OCI-LY3 (cell line): Measurements from ENCODE around the gene ASXL3.

Experiments
- H2AFZ ChIP-seq: fragments of 200-600, 300-600 bp; shearing (Covaris generic); 2 replicates; pipeline ENCODE4 v1.6.0; 2014; ENCODE audit warnings: antibody characterized with exemption, low read depth, low read length
- H3K27ac ChIP-seq: fragments of 200-600, 300-600 bp; sonication (generic); 2 replicates; pipeline ENCODE4 v1.5.1; 2014; ENCODE audit warnings: mild to moderate bottlenecking, low read length, moderate library complexity, mixed read lengths
- H3K27me3 ChIP-seq: fragments of 200-600, 300-600 bp; sonication (generic); 2 replicates; pipeline ENCODE4 v1.6.1; 2014; ENCODE audit warnings: low read depth, low read length, mixed read lengths
- H3K36me3 ChIP-seq: fragments of 200-600, 300-600 bp; sonication (generic); replicated peaks from 2 replicates; pipeline ENCODE3; 2014; ENCODE audit warnings: low read depth, low read length, mixed read lengths
- H3K4me1 ChIP-seq: fragments of 300-600, 200-600 bp; sonication (generic); 2 replicates; pipeline ENCODE4 v1.6.1; 2014; ENCODE audit warnings: low read length, mixed read lengths
- H3K4me2 ChIP-seq: fragments of 200-600, 300-600 bp; sonication (generic); 2 replicates; pipeline ENCODE4 v1.6.1; 2014; ENCODE audit warnings: low read length, mixed read lengths
- H3K4me3 ChIP-seq: fragments of 300-600, 200-600 bp; sonication (generic); 2 replicates; pipeline ENCODE4 v1.5.1; 2014; ENCODE audit warnings: antibody characterized with exemption, mild to moderate bottlenecking, low read length, moderate library complexity
- H3K79me2 ChIP-seq: fragments of 300-600, 200-600 bp; shearing (Covaris generic); 2 replicates; pipeline ENCODE4 v1.6.1; 2014; ENCODE audit warnings: mild to moderate bottlenecking, low read length, mixed read lengths
- H3K9ac ChIP-seq: fragments of 300-600, 200-600 bp; shearing (Covaris generic); 2 replicates; pipeline ENCODE4 v1.6.0; 2014; ENCODE audit warnings: mild to moderate bottlenecking, low read length, moderate library complexity
- H3K9me3 ChIP-seq: fragments of 200-600, 300-600 bp; shearing (Covaris generic); 2 replicates; pipeline ENCODE4 v1.6.1; 2014; ENCODE audit warnings: low read length, mixed read lengths; ENCODE audit not compliant: insufficient read depth
- H4K20me1 ChIP-seq: fragments of 200-600, 300-600 bp; sonication (generic); 2 replicates; pipeline ENCODE4 v1.6.1; 2016; ENCODE audit warnings: low read length, mixed read lengths; ENCODE audit not compliant: insufficient read depth
- CTCF ChIP-seq: fragments of 200-600, 300-600 bp; sonication (generic); IDR thresholded peaks from 2 replicates; pipeline ENCODE4 v1.5.1; 2014; ENCODE audit warnings: antibody characterized with exemption, low read length, low read depth
- EZH2phosphoT487 ChIP-seq: fragments of 200-600 bp; shearing (Covaris generic); IDR thresholded peaks from 2 replicates; pipeline ENCODE4 v1.6.1; 2018; ENCODE audit warnings: antibody characterized with exemption, mixed run types, low read depth

The ASXL3 gene

GRCh38 chr18:33540392-33540791, 37.6 kb upstream of the ASXL3 start:
- Histone ChIP-seq H3K9me3 (no peaks in the 10 kb centered on the region), H3K4me3 (no peak overlapping the region), H3K4me1 (no peaks in the 10 kb centered on the region), H3K27ac (no peak overlapping the region), H3K9ac (no peak overlapping the region), H4K20me1 (no peaks in the 10 kb centered on the region), H3K4me2 (no peak overlapping the region), H3K36me3 (no peaks in the 10 kb centered on the region), H2AFZ (no peak overlapping the region), H3K27me3 (no peaks in the 10 kb centered on the region), H3K79me2 (no peaks in the 10 kb centered on the region)
- no peak for TF ChIP-seq CTCF
- TF ChIP-seq EZH2phosphoT487, result no peak

- no peaks in the 10 kb centered on the region for H3K36me3 ChIP-seq
- no peaks in the 10 kb centered on the region for H3K9me3 ChIP-seq
- no peak overlapping the region for H3K4me2 ChIP-seq
- no peak overlapping the region for H3K4me3 ChIP-seq
- H3K4me1 ChIP-seq, result no peaks in the 10 kb centered on the region
- H3K27ac ChIP-seq, result no peak overlapping the region
- H3K79me2 ChIP-seq, result no peaks in the 10 kb centered on the region
- H4K20me1 ChIP-seq, result no peaks in the 10 kb centered on the region
- no peak overlapping the region for H2AFZ ChIP-seq
- H3K27me3 ChIP-seq, result no peaks in the 10 kb centered on the region
- no peak overlapping the region for H3K9ac ChIP-seq
- no peak for TF ChIP-seq CTCF
- TF ChIP-seq EZH2phosphoT487, result no peak
Observed at GRCh38 chr18:33541316-33541715, 36.7 kb upstream of the ASXL3 start.

- Histone ChIP-seq H3K27me3 (no peaks in the 10 kb centered on the region), H3K36me3 (no peaks in the 10 kb centered on the region), H3K4me2 (no peak overlapping the region), H3K4me1 (no peaks in the 10 kb centered on the region), H3K9ac (no peak overlapping the region), H3K4me3 (no peak overlapping the region), H3K79me2 (no peaks in the 10 kb centered on the region), H2AFZ (no peak overlapping the region), H4K20me1 (no peaks in the 10 kb centered on the region), H3K27ac (no peak overlapping the region), H3K9me3 (no peaks in the 10 kb centered on the region)
- TF ChIP-seq EZH2phosphoT487 (no peak), CTCF (no peak)
Observed at GRCh38 chr18:33556846-33557245, 21.2 kb upstream of the ASXL3 start.

- Histone ChIP-seq H3K27me3 (no peaks in the 10 kb centered on the region), H3K4me1 (no peaks in the 10 kb centered on the region), H3K27ac (no peak overlapping the region), H3K9ac (no peak overlapping the region), H3K4me3 (no peak overlapping the region), H3K79me2 (no peaks in the 10 kb centered on the region), H4K20me1 (no peaks in the 10 kb centered on the region), H3K9me3 (no peaks in the 10 kb centered on the region), H2AFZ (no peak overlapping the region), H3K36me3 (no peaks in the 10 kb centered on the region), H3K4me2 (no peak overlapping the region)
- TF ChIP-seq EZH2phosphoT487, result no peak
- no peak for TF ChIP-seq CTCF
Observed at GRCh38 chr18:33557706-33558105, 20.3 kb upstream of the ASXL3 start.
